Measurements from ENCODE around the gene TTC16. TPM values are rescaled to one million over a fixed set of nuclear protein-coding genes. Genes with fewer than 3 reads are reported as not detected.

The TTC16 gene
- total and polyA plus RNA-seq, 4 donors = 0.02 to 0.08 TPM; not detected in 2

- TF ChIP-seq RAD21 (IDR thresholded peaks at IDR 0.05) (no peak), FOXA1 (IDR thresholded peaks at IDR 0.05) (no peak)
Measured at GRCh38 chr9:127706836-127707241, 9.0 kb upstream of the TTC16 start, which contains the start of gene CFAP157 (continued).

GRCh38 chr9:127707766-127708165 is 8.1 kb upstream of the TTC16 start:
- no peak for DNase-seq (ENCODE audit: low spot score)
- Histone ChIP-seq H3K4me1 (ENCODE audit: control insufficient read depth in 4 of 4, insufficient read depth in 4 of 4, low read length in 3 of 4) (no peaks in the 10 kb centered on the region), H3K27me3 (ENCODE audit: control insufficient read depth in 4 of 4, insufficient read depth in 4 of 4, low read length in 3 of 4) (no peaks in the 10 kb centered on the region), H3K27ac (ENCODE audit: low read depth in 1 of 2, low read length in 2 of 2) (no peak overlapping the region), H3K36me3 (ENCODE audit: control insufficient read depth in 4 of 4, insufficient read depth in 3 of 4, low read depth in 1 of 4, low read length in 3 of 4) (no peaks in the 10 kb centered on the region), H3K4me3 (ENCODE audit: low read depth in 1 of 3, low read length in 3 of 3) (no peak overlapping the region), H3K9me3 (ENCODE audit: control insufficient read depth in 4 of 4, low read length in 3 of 4) (no peaks in the 10 kb centered on the region), H3K9ac (ENCODE audit: low read depth in 1 of 2, low read length in 2 of 2) (no peak overlapping the region)
- 48% methylated on average over 5 of the region's 5 CpGs for WGBS
- TF ChIP-seq HNF4G (IDR thresholded peaks at IDR 0.05) = no peak
- no peak for TF ChIP-seq REST (IDR thresholded peaks at IDR 0.05)
- TF ChIP-seq RXRA (IDR thresholded peaks at IDR 0.05) = no peak
- no peak for TF ChIP-seq ATF3 (IDR thresholded peaks at IDR 0.05)
- TF ChIP-seq RAD21 (IDR thresholded peaks at IDR 0.05) = no peak
- TF ChIP-seq NR2F2 (IDR thresholded peaks at IDR 0.05) = no peak
- no peak for TF ChIP-seq SP1 (IDR thresholded peaks at IDR 0.05)
- no peak for TF ChIP-seq YY1 (IDR thresholded peaks at IDR 0.05)

- H3K4me1 ChIP-seq (ENCODE audit: control insufficient read depth in 4 of 4, insufficient read depth in 4 of 4, low read length in 3 of 4) = no peaks in the 10 kb centered on the region
- no peaks in the 10 kb centered on the region for H3K27me3 ChIP-seq (ENCODE audit: control insufficient read depth in 4 of 4, insufficient read depth in 4 of 4, low read length in 3 of 4)
- H3K36me3 ChIP-seq (ENCODE audit: control insufficient read depth in 4 of 4, insufficient read depth in 3 of 4, low read depth in 1 of 4, low read length in 3 of 4) = no peaks in the 10 kb centered on the region
- H3K4me3 ChIP-seq (ENCODE audit: low read depth in 1 of 3, low read length in 3 of 3) = no peak overlapping the region
- no peaks in the 10 kb centered on the region for H3K9me3 ChIP-seq (ENCODE audit: control insufficient read depth in 4 of 4, low read length in 3 of 4)
- WGBS = 92% methylated on average over 8 of the region's 8 CpGs
- DNase-seq (ENCODE audit: low spot score) = no peak
- H3K27ac ChIP-seq (ENCODE audit: low read depth in 1 of 2, low read length in 2 of 2) = no peak overlapping the region
- no peak overlapping the region for H3K9ac ChIP-seq (ENCODE audit: low read depth in 1 of 2, low read length in 2 of 2)
- TF ChIP-seq SP1 (IDR thresholded peaks at IDR 0.05) (no peak), YY1 (IDR thresholded peaks at IDR 0.05) (no peak), CTCF (IDR thresholded peaks at IDR 0.05; ENCODE audit: low read depth, low read length, missing input control) (no peak), HNF4A (conservative IDR thresholded peaks at IDR 0.05) (no peak), RAD21 (IDR thresholded peaks at IDR 0.05) (no peak), RXRA (IDR thresholded peaks at IDR 0.05) (no peak), EGR1 (IDR thresholded peaks at IDR 0.05; ENCODE audit: low read depth in 2 of 2) (no peak), REST (IDR thresholded peaks at IDR 0.05) (no peak), ATF3 (IDR thresholded peaks at IDR 0.05) (no peak), NR2F2 (IDR thresholded peaks at IDR 0.05) (no peak), FOXA1 (IDR thresholded peaks at IDR 0.05) (no peak), TAF1 (conservative IDR thresholded peaks at IDR 0.05) (no peak), GABPA (IDR thresholded peaks at IDR 0.05 in 1 of 2, conservative IDR thresholded peaks at IDR 0.05 in 1 of 2) (no peak), MAX (IDR thresholded peaks at IDR 0.05) (no peak), FOXA2 (IDR thresholded peaks at IDR 0.05) (no peak)
Measured at GRCh38 chr9:127708952-127709587, 6.8 kb upstream of the TTC16 start.
